ENCODE measurements around the gene DSTN.

Gene DSTN

DNA sequence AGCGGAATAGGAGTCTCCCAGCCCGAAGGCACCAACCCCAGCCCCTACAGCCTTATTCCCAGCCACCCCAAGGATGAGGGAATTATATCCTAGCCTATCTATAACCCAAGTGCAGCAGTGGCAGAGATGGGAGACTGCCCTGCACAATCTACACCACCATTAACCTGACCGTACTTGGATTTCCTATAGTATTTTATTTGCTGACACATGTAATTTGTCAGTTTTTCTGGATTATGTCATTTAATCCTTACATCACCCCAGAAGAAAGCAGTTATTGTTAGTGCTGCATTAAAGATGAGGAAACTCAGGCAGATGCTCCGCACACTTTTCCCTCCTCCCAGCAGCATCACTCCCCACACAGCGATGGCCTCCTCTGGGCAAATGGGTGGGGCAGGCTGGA is 44.7 kb upstream of the DSTN start (continued):
- no peak for TF ChIP-seq TSHZ2 (CRISPR knock-in tag; IDR thresholded peaks at IDR 0.05)
- no peak for TF ChIP-seq PPARA (CRISPR knock-in tag; IDR thresholded peaks at IDR 0.05; ENCODE audit: borderline replicate concordance)

DNA sequence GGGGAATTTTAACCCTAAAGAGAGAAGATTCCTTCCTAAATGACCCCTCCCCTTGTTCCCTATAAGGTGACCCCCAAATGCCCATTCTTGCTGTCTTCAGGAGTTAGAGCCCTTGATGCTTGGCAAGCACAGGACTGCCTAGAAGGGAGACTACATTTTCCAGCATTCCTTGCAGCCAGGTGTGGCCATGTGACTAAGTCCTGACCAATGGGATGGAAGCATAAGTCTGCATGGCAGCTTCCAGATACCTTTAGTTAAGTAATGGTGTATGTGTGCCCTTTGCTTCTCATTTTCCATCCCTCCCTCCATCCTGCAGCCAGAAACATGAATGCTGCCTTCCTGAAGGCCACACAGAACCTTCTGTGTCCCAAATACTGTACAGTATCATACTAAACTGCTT is 44.2 kb upstream of the DSTN start:
- TF ChIP-seq PPARA (CRISPR knock-in tag; IDR thresholded peaks at IDR 0.05; ENCODE audit: borderline replicate concordance) (no peak), ISL1 (CRISPR knock-in tag; IDR thresholded peaks at IDR 0.05) (no peak), ZFP30 (CRISPR knock-in tag; IDR thresholded peaks at IDR 0.05) (no peak), BACH2 (CRISPR knock-in tag; IDR thresholded peaks at IDR 0.05; ENCODE audit: borderline replicate concordance) (no peak), ZFP3 (CRISPR knock-in tag; IDR thresholded peaks at IDR 0.05) (no peak), OSR1 (CRISPR knock-in tag; IDR thresholded peaks at IDR 0.05) (no peak)

GRCh38 chr20:17529586-17529985 is 40.3 kb upstream of the DSTN start:
- no peak for ATAC-seq
- TF ChIP-seq ESRRG (CRISPR knock-in tag; IDR thresholded peaks at IDR 0.05) (no peak), CSRNP3 (CRISPR knock-in tag; IDR thresholded peaks at IDR 0.05) (no peak), PATZ1 (CRISPR knock-in tag; IDR thresholded peaks at IDR 0.05; ENCODE audit: borderline replicate concordance) (no peak), TOX (CRISPR knock-in tag; IDR thresholded peaks at IDR 0.05; ENCODE audit: borderline replicate concordance) (no peak), PPARA (CRISPR knock-in tag; IDR thresholded peaks at IDR 0.05; ENCODE audit: borderline replicate concordance) (no peak), BACH2 (CRISPR knock-in tag; IDR thresholded peaks at IDR 0.05; ENCODE audit: borderline replicate concordance) (no peak), RARB (CRISPR knock-in tag; IDR thresholded peaks at IDR 0.05) (no peak), ARNTL (CRISPR knock-in tag; IDR thresholded peaks at IDR 0.05; ENCODE audit: borderline replicate concordance, low read depth) (no peak)

More for the DNA sequence above, 44.2 kb upstream of the DSTN start:
- peak; percentile 87 for ATAC-seq

GRCh38 chr20:17530153-17530552 is 39.7 kb upstream of the DSTN start:
- no peak for TF ChIP-seq TSHZ2 (CRISPR knock-in tag; IDR thresholded peaks at IDR 0.05)
- no peak for TF ChIP-seq ZC3H10 (CRISPR knock-in tag; IDR thresholded peaks at IDR 0.05)
- TF ChIP-seq TCF4 (CRISPR knock-in tag; IDR thresholded peaks at IDR 0.05; ENCODE audit: borderline replicate concordance) = no peak
- no peak for TF ChIP-seq ZNF70 (CRISPR knock-in tag; IDR thresholded peaks at IDR 0.05)
- TF ChIP-seq PPARA (CRISPR knock-in tag; IDR thresholded peaks at IDR 0.05; ENCODE audit: borderline replicate concordance) = no peak
- no peak for TF ChIP-seq ZFP30 (CRISPR knock-in tag; IDR thresholded peaks at IDR 0.05)
- no peak for ATAC-seq
